HCT116 (cell line): ENCODE measurements around the gene GPATCH2L. TPM values are rescaled to one million over a fixed set of nuclear protein-coding genes. Genes with fewer than 3 reads are reported as not detected.

Source experiments
- ATAC-seq: fragments of 200-7000 bp; cut with Tn5 transposase; 2 replicates; pipeline ENCODE4 v1.9.1; 2020; ENCODE audit warnings: mild to moderate bottlenecking, moderate library complexity
- BruUV-seq: library from RNA; stranded (reverse); fragments of 400-500 nt; replicated peaks from 2 replicates; lab custom pipeline; 2021; lab: Mats Ljungman, UMichigan
- CTCF ChIA-PET: fragments of 300-600 bp; sonication (Branson Sonifier 250); formaldehyde crosslinking; loops from one replicate; lab custom pipeline; 2021; ENCODE audit warnings: antibody characterized with exemption; lab: Charles Lee
- POLR2A ChIA-PET: fragments of 300-600, 350-600 bp; sonication (Branson Sonifier 250); formaldehyde crosslinking; loops from one replicate; lab custom pipeline; 2021; ENCODE audit warnings: antibody characterized with exemption; lab: Charles Lee
- RAD21 ChIA-PET, 2 experiments: fragments of 300-600 bp; sonication (Branson Sonifier 250); formaldehyde crosslinking; loops; one replicate each; lab custom pipeline; 2023; ENCODE audit warnings: low total read pairs in 2 of 2; ENCODE audit not compliant: uncharacterized antibody in 2 of 2, unreplicated experiment in 2 of 2, low non-redundant PET in 1 of 2; lab: Charles Lee
- DNase-seq: peaks from one replicate; pipeline ENCODE4 v3.0.0-alpha.2; 2010; ENCODE audit warnings: low read depth, low spot score
- H2AFZ ChIP-seq: fragments of 200-600 bp; shearing (Covaris generic), sonication (generic); 2 replicates; pipeline ENCODE4 v1.6.1; 2017; ENCODE audit warnings: low read depth, mixed run types, mixed read lengths, antibody characterized with exemption, low read length; ENCODE audit not compliant: poor library complexity, severe bottlenecking
- H3K27ac ChIP-seq: 2 replicates; pipeline ENCODE4 v1.5.1; 2012; ENCODE audit warnings: low read depth, low read length
- H3K27me3 ChIP-seq: fragments of 200-600 bp; sonication (generic); 2 replicates; pipeline ENCODE4 v1.6.1; 2016; ENCODE audit warnings: mixed run types, low read length, mixed read lengths; ENCODE audit not compliant: insufficient read depth
- H3K36me3 ChIP-seq, 2 experiments: fragments of 200-500 bp in 1 of 2; fragments of 200-600 bp in 1 of 2; sonication (Bioruptor generic) in 1 of 2; sonication (generic) in 1 of 2; 2 replicates each; pipeline versions ENCODE4 v1.5.1 to v1.6.1; 2014 to 2016; ENCODE audit warnings: low read length in 2 of 2, inconsistent platforms in 1 of 2, mixed read lengths in 1 of 2, mixed run types in 1 of 2; ENCODE audit not compliant: insufficient read depth in 2 of 2, control insufficient read depth in 1 of 2
- H3K4me1 ChIP-seq, 2 experiments: fragments of 200-600 bp in 1 of 2; sonication (generic) in 1 of 2; 2 replicates each; pipeline versions ENCODE4 v1.5.1 to v1.6.1; 2012 to 2017; ENCODE audit warnings: low read length in 2 of 2, inconsistent platforms in 1 of 2, mild to moderate bottlenecking in 1 of 2, mixed read lengths in 1 of 2, mixed run types in 1 of 2, moderate library complexity in 1 of 2; ENCODE audit not compliant: insufficient read depth in 2 of 2, control insufficient read depth in 1 of 2
- H3K4me2 ChIP-seq: fragments of 200-600 bp; sonication (generic); 2 replicates; pipeline ENCODE4 v1.6.1; 2017; ENCODE audit warnings: mixed run types, low read length, mixed read lengths
- H3K4me3 ChIP-seq, 2 experiments: fragments of 200-600 bp in 1 of 2; sonication (generic) in 1 of 2; replicated peaks in 1 of 2; 2 replicates each; pipeline ENCODE4 v1.5.1; 2011 to 2016; ENCODE audit warnings: low read length in 2 of 2, control low read depth in 1 of 2, low read depth in 1 of 2, mild to moderate bottlenecking in 1 of 2, mixed read lengths in 1 of 2, mixed run types in 1 of 2
- H3K79me2 ChIP-seq: fragments of 200-600 bp; sonication (generic); 2 replicates; pipeline ENCODE4 v1.6.1; 2017; ENCODE audit warnings: mild to moderate bottlenecking, mixed run types, low read length, moderate library complexity, mixed read lengths; ENCODE audit not compliant: insufficient read depth
- H3K9ac ChIP-seq: fragments of 200-600 bp; sonication (generic); 2 replicates; pipeline ENCODE4 v1.6.1; 2016; ENCODE audit warnings: low read length, mixed read lengths
- H3K9me2 ChIP-seq: fragments of 200-600 bp; sonication (generic), shearing (Covaris generic); 2 replicates; pipeline ENCODE4 v1.6.1; 2017; ENCODE audit warnings: mixed run types, mild to moderate bottlenecking, moderate library complexity; ENCODE audit not compliant: insufficient read depth
- H3K9me3 ChIP-seq, 2 experiments: fragments of 200-500 bp in 1 of 2; fragments of 200-600 bp in 1 of 2; sonication (Bioruptor generic) in 1 of 2; sonication (generic) in 1 of 2; 2 replicates each; pipeline ENCODE4 v1.6.1; 2014 to 2017; ENCODE audit warnings: low read length in 2 of 2, mixed read lengths in 2 of 2, inconsistent platforms in 1 of 2, low read depth in 1 of 2, mild to moderate bottlenecking in 1 of 2, mixed run types in 1 of 2, moderate library complexity in 1 of 2; ENCODE audit not compliant: control insufficient read depth in 1 of 2, insufficient read depth in 1 of 2
- H4K20me1 ChIP-seq: fragments of 200-600 bp; sonication (generic), shearing (Covaris generic); 2 replicates; pipeline ENCODE4 v1.6.1; 2017; ENCODE audit warnings: mixed run types, mild to moderate bottlenecking, moderate library complexity; ENCODE audit not compliant: insufficient read depth
- CBX3 ChIP-seq: IDR thresholded peaks from 2 replicates; pipeline ENCODE4 v1.6.1; 2012; ENCODE audit warnings: low read depth
- CTCF ChIP-seq, 3 experiments: fragments of 200-600 bp in 1 of 3; sonication (generic) in 1 of 3; IDR thresholded peaks in 2 of 3; conservative IDR thresholded peaks in 1 of 3; 2 replicates each; pipeline ENCODE4 v1.5.1; 2012 to 2017; ENCODE audit warnings: low read depth in 2 of 3, low read length in 2 of 3, antibody characterized with exemption in 1 of 3, borderline replicate concordance in 1 of 3, control low read depth in 1 of 3, mild to moderate bottlenecking in 1 of 3, mixed read lengths in 1 of 3, mixed run types in 1 of 3, moderate library complexity in 1 of 3; ENCODE audit not compliant: insufficient read depth in 1 of 3
- ELF1 ChIP-seq: IDR thresholded peaks from 2 replicates; pipeline ENCODE4 v1.6.1; 2012; ENCODE audit warnings: low read depth, borderline replicate concordance
- EZH2 ChIP-seq: fragments of 200-600 bp; sonication (generic); IDR thresholded peaks from 2 replicates; pipeline ENCODE4 v1.6.1; 2017; ENCODE audit warnings: antibody characterized with exemption, mixed run types
- EZH2phosphoT487 ChIP-seq: fragments of 200-600 bp; IDR thresholded peaks from 2 replicates; pipeline ENCODE4 v1.6.1; 2018; ENCODE audit warnings: antibody characterized with exemption, borderline replicate concordance
- JUND ChIP-seq: IDR thresholded peaks from 2 replicates; pipeline ENCODE4 v1.6.1; 2012
- RAD21 ChIP-seq: IDR thresholded peaks from 2 replicates; pipeline ENCODE4 v1.6.1; 2012; ENCODE audit warnings: low read depth, mild to moderate bottlenecking
- SIN3A ChIP-seq: IDR thresholded peaks from 2 replicates; pipeline ENCODE4 v1.6.1; 2012; ENCODE audit warnings: low read depth
- ZBTB33 ChIP-seq: IDR thresholded peaks from 2 replicates; pipeline ENCODE4 v1.6.1; 2011; ENCODE audit warnings: mild to moderate bottlenecking, low read length, moderate library complexity; ENCODE audit not compliant: insufficient replicate concordance; ENCODE audit errors: extremely low read depth
- ZFX ChIP-seq: fragments of 450-650 bp; IDR thresholded peaks from 2 replicates; pipeline ENCODE4 v1.6.1; 2017
- intact Hi-C: fragments of 100-400 bp; cut with micrococcal nuclease; formaldehyde crosslinking; loops from 2 replicates; pipeline ENCODE4 v1.10.0; 2022
- total RNA-seq: library from RNA; stranded (reverse); gene quantifications from one replicate; pipeline ENCODE4 v1.2.1, GENCODE V29; 2021; ENCODE audit not compliant: unreplicated experiment
- TF ChIP-seq, protein P1 (sequence below): IDR thresholded peaks from 2 replicates; pipeline ENCODE4 v1.6.1; 2012
- TF ChIP-seq, protein P2 (sequence below): IDR thresholded peaks from 2 replicates; pipeline ENCODE4 v1.6.1; 2012

GPATCH2L gene
- total RNA-seq, 1 experiment from 2014 or later, result 49.2 TPM

DNA sequence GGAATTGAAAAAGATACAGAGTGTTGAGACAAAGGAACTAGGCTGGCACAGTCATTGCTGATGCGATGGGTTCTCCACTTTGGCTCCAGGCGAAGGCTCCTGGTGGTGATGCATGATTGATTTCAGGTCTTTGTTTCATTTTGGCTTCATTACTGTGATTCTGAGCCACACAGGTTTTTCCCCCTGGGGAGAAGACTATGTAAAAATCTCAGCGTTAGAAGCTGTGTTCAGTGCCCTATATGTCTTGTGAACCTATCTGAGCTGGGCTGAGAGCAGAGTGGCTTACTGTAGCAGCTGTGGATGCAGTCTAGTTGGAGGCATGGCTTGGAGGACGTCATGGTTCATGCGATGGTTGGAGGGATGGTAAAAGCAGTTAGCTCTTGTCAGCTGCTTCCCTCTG is 54.0 kb downstream of the GPATCH2L start:
- Histone ChIP-seq H3K4me3 (no peak overlapping the region), H3K9me2 (no peaks in the 10 kb centered on the region), H3K36me3 (peaks cover 0 to 3% of the 10 kb centered on the region in 2 experiments; a peak in 1 of 4 replicates), H3K4me1 (peaks cover 0 to 5% of the 10 kb centered on the region in 2 experiments; a peak in 1 of 4 replicates), H4K20me1 (no peaks in the 10 kb centered on the region), H3K79me2 (no peaks in the 10 kb centered on the region), H3K4me2 (no peak overlapping the region), H3K27ac (no peak overlapping the region), H3K9ac (no peak overlapping the region), H3K27me3 (no peaks in the 10 kb centered on the region), H3K9me3 (no peaks in the 10 kb centered on the region), H2AFZ (no peak overlapping the region)
- CTCF ChIA-PET, result no interaction called here
- BruUV-seq, result no TSS peak
- RAD21 ChIA-PET, result no interaction called here
- ATAC-seq, result no peak
- no peak for DNase-seq
- POLR2A ChIA-PET, result no interaction called here
- TF ChIP-seq CTCF (IDR thresholded peaks at IDR 0.05 in 2 of 3, conservative IDR thresholded peaks at IDR 0.05 in 1 of 3; ENCODE audit: borderline replicate concordance in 1 of 3, insufficient read depth in 1 of 3, low read depth in 2 of 3, low read length in 2 of 3) (no peak), CBX3 (no peak), SIN3A (no peak), EZH2 (no peak), ELF1 (no peak), RAD21 (no peak), ZBTB33 (no peak), ZFX (no peak), JUND (no peak), EZH2phosphoT487 (no peak)
- TF ChIP-seq, protein P1, sequence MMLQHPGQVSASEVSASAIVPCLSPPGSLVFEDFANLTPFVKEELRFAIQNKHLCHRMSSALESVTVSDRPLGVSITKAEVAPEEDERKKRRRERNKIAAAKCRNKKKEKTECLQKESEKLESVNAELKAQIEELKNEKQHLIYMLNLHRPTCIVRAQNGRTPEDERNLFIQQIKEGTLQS, result no peak
- TF ChIP-seq, protein P2, sequence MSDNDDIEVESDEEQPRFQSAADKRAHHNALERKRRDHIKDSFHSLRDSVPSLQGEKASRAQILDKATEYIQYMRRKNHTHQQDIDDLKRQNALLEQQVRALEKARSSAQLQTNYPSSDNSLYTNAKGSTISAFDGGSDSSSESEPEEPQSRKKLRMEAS, result no peak
- intact Hi-C loops, result no loop called here
